NAMALWA (cell line): ENCODE data around the gene NCOA5.
"Not testable (repeated sequence)": the region's sequence is repeated elsewhere in the genome, so short reads cannot be mapped to it uniquely, and the experiment has no call there.

Experiments used
- DNase-seq: peaks from one replicate; pipeline ENCODE4 v3.0.0-alpha.2; 2015; ENCODE audit warnings: low spot score

Gene NCOA5

GRCh38 chr20:46120136-46120535 is 30.4 kb upstream of the NCOA5 start:
- DNase-seq: no peak

DNA sequence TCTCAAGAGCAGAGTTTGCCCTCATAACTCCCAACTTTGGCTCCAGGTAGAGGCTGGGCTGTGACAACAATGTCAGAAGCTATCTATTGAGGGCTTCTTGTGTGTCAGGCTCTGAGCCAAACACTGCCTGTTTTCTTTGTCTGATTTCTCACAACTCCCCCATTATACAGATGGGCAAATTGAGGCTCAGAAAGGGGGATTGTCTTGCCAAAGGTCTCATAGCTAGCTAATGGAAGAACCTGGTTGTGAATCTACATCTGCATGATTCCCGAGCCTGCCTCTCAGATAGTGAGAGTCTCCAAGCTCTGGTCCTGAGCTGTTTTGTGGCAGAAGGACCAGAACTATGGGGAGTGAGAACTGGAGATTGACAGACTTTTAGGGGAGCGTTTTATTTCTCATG is 29.8 kb upstream of the NCOA5 start:
- peak; percentile 29 for DNase-seq

GRCh38 chr20:46119028-46119546 is 29.3 kb upstream of the NCOA5 start:
- DNase-seq: peak; percentile 76

- peak; percentile 67 for DNase-seq
Measured at GRCh38 chr20:46118481-46119020, 28.8 kb upstream of the NCOA5 start.

DNA sequence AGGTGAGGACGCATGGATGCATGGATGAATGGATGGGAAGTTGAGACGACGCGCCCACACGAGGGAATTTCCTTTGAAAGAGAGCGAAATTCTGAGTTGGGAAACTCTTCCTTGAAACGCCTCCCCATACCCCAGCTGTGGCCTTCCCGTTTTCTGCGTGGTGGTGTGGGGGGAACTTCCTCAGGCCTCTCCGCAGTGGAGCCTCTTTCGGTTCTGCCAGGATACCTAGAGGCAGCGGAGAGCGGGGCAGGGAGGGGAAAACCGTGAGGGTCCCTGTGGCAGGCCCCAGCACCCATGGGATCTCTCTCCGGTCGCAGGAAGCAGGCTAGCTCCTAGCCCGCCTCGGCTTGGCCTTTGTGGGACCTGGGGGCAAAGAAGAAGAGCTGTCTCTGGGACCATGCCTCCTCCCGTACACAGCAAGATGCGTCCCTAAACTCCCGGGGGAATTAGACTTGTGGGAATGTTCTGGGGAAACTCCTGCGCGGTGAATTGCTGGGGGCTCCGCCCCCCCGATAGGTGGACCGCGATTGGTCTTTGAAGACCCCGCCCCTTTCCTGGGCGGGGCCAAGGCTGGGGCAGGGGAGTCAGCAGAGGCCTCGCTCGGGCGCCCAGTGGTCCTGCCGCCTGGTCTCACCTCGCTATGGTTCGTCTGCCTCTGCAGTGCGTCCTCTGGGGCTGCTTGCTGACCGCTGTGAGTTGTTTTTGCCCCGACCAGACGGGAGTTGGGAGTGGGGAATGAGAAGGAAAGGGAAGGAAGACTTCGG is 28.1 kb upstream of the NCOA5 start, which contains the start of gene CD40:
Gene CD40 (plus strand): TSS at position 611 of the 764 bp plus-strand sequence. CDS start 30 bp downstream, at position 641.
- peak; percentile 91 for DNase-seq

GRCh38 chr20:46114449-46114848 is 24.7 kb upstream of the NCOA5 start:
- DNase-seq: no peak

DNA sequence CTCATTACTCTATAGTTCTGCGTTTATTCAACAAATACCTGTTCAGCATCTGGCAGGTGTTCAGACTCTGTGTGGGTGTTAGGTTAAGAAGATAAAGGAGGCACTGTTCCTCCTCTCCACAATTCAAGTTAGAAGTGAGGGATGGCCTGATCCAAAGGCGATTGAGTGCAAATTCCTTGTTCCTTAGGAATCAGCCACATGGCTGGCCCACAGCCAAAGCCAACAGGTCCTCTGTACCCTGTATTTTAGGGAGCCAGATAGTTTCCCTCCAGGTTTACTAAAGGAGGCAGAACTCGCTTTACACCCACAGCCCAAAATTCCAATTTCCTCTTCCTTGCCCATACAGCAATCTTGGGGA is 23.3 kb upstream of the NCOA5 start:
- DNase-seq: no peak

DNA sequence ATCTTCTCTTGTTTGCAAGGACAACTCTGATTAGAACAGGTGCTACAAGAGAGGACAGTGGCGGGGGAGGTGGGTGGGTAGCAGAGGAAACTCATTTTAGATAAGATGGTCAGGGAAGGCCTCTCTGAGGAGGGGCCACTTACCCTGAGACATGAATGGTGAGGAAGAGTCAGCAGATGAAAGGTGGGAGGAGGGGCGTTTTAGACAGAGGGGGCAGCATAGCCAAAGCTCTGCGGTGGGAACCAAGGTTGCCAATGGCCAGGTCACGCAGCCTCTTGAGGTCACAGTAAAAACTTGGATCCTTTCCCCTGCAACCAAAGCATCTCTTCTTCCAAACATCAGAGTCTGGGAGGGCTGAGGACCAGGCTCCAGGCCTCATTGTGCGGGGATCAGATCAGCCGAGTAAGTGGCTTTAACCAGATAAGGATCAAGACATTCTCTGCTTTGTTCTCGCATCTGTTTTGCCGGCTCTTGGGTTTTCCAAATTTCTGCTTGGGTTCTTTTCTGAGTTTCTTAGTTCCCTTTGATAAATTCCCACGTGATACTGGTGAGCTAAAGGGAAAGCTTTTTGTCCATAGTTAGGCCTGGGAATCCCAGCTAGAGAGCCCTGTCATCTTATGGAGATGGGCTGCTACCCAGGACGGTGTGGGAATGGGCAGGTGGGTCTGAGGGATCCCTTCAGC is 22.8 kb upstream of the NCOA5 start:
- DNase-seq: no peak

- no peak for DNase-seq
Measured at GRCh38 chr20:46111836-46112212, 22.1 kb upstream of the NCOA5 start.

DNA sequence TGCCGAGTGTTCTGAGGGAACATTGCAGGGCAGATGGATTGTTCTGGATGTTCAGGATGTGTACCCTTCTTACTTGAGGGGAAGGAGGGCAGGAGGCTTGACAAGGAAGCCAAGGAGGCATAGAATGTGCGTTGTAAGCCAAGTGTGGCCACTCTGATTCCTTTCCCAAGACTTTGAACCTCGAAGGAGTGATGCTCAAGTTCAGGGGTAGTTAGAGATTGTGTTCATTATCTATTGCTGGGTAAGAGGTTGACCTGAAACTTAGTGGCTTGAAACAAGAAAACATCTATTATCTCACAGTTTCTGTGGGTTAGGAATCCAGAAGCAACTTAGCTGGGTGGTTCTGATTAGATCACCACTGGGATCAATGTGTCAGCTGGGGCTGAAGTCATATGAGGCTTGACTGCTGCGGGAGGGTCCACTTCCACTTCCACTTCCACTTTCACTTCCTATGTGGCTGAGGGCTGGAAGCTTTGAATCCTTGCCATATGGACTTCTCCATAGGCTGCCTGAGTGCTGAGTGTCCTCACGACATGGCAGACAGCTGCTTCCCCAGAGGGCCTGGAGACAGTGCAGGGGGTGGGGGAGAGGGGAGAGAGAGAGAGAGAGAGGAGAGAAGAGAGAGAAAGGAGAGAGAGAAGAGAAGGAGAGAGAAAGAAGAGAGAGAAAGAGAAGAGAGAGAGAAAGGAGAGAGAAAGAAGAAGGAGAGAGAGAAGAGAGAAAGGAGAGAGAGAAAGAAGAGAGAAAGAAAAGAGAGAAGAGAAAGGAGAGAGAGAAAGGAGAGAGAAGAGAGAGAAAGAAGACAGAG is 21.5 kb upstream of the NCOA5 start:
- DNase-seq: peak; percentile 44

- no peak for DNase-seq
Measured at GRCh38 chr20:46108976-46109375, 19.2 kb upstream of the NCOA5 start.

DNA sequence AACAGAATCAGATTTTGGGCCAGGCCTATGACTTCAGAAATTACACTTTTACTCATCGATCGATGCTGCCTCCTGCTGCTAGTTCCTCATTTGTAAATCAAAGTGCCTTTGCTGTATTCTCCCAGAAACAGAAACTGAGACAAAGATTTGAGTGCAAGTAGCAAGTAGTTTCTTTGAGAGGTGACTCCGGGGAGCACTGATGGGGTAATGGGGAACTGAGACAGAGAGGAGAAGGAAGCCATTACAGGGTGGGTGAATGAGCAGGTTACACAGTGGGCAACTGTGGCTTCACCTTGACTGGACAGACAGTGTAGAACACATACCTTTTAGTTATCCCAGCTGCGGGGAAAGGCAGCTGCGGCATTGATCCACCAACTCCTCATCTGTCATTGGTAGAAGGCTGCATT is 18.7 kb upstream of the NCOA5 start:
- peak; percentile 34 for DNase-seq

GRCh38 chr20:46107061-46107460 is 17.3 kb upstream of the NCOA5 start:
- DNase-seq: no peak

GRCh38 chr20:46104262-46104661 is 14.5 kb upstream of the NCOA5 start:
- DNase-seq: no peak

GRCh38 chr20:46102940-46103339 is 13.2 kb upstream of the NCOA5 start:
- no peak for DNase-seq

DNA sequence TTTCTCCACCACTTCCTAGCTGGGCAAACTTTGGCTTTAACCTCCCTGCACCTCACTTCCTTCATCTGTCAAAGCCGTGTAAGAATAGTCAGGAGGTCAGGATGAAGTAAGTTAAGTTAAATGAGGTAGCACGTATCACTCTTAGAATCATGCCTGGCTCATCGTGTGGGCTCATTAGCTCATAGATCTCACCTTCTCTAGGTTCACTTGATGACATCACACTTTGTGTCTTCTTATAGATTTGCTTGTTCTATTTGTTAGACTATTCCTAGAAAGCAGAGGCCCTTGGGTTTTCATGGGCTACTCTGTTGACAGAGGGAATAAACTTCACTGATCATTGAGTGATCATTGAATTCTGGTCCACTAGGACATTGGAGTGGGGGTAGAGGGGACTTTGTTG is 12.2 kb upstream of the NCOA5 start:
- DNase-seq: no peak

DNA sequence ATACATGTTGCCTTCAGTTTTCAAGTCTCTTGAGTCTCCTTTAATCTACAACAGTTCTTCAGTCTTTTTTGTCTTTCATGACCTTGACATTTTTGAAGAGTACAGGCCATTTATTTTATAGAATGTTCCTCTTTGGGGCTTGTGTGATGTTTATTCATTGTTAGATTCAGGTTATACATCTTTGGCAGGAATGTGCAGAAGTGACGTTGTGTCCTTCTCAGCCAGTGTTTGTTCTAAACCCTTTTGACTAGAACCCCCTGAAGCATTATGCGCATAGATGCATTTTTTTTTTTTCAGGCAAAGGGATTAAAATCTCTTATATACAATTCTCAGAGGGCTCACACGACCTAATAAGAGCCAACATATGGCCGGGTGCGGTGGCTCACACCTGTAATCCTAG is 11.2 kb upstream of the NCOA5 start:
- DNase-seq: no peak

- not testable (repeated sequence) for DNase-seq
Measured at GRCh38 chr20:46100444-46100843, 10.7 kb upstream of the NCOA5 start.

- DNase-seq: no peak
Measured at GRCh38 chr20:46099491-46100287, 9.9 kb upstream of the NCOA5 start.

DNA sequence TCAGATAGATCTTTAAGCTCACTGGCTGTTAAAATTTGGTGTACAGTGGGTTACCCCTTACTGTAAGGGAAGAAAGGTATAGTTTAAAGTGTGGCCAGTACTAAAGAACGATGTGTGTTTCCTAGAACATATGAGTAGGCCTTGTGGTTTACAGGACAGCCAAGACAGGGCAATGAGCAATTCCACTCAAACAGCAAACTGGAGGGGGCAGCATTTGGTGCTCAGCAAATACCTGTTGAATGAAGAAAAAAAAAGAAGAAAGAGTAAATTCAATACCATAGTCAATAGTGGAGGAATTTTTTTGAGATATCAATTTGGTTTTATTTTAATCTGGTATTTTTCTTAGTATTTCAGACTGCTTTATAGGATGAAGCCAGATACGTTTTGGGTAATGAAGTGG is 3.8 kb upstream of the NCOA5 start:
- DNase-seq: no peak
